Measurements from ENCODE around the gene GJA3.
A peak's percentile ranks its signal among the peaks of the same experiment; 100 is the strongest.

Gene GJA3

DNA sequence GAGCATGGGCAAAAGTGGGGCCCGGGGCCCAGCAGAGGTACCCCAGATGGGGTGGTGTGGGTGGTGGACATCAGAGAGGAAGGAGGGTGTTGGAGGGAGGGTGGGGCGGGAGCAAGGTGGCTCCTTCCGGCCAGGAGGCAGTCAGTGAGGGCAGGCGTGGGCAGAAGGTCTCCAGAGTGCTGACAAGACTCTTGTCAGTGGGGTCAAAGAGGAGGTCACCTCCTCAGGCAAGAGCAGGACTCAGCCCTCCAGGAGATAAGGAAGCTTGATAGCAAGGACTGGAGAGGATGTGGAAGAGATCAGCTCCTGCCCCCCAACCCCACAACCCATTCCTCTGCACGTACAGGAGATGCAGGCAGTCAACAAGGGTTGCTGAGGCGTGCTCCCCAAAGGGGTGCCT, 9.8 kb downstream of the GJA3 start:
- DNase-seq (ENCODE audit: low read depth in 2 of 2): no peak

DNA sequence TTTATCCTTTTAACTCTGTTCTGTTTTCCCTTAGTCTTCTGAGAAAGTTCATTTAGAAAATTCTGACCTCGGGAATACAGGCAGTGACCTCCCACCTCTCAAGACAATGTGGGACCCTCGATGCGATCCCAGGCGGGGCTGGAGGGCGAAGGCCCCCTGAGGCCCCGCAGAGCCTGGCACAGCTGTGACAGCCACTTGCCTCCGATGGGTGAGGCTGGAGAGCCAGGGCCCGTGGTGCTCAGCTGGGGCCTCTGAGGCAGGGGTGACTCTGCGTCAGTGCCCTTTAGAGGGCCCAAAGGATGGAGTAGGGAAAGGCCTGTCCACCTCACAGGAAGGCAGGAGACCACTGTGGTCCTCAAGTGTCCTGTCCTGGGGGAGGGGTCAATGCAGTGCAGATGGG, 10.3 kb downstream of the GJA3 start:
- no peak for DNase-seq (ENCODE audit: low read depth in 2 of 2)

DNA sequence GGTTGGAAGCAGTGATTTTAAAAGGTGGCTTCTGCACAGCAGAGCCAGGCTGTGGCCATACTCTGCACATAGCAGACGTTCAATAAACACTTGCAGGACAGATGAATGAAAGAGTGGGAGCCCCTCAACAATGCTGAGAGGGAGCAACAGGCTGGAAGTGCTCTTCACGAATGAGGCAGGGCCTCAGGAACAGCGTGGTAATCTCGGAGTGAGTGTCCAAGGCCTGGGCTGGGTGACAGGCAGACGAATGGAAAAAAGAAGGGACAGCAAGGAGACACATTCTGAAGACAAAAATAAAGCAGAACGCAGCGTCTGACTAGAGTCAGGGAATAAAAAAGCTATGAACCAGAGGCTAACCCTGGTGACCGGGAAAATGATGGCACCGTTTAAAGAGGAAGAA, 11.1 kb downstream of the GJA3 start:
- no peak for DNase-seq (ENCODE audit: low read depth in 2 of 2)

DNA sequence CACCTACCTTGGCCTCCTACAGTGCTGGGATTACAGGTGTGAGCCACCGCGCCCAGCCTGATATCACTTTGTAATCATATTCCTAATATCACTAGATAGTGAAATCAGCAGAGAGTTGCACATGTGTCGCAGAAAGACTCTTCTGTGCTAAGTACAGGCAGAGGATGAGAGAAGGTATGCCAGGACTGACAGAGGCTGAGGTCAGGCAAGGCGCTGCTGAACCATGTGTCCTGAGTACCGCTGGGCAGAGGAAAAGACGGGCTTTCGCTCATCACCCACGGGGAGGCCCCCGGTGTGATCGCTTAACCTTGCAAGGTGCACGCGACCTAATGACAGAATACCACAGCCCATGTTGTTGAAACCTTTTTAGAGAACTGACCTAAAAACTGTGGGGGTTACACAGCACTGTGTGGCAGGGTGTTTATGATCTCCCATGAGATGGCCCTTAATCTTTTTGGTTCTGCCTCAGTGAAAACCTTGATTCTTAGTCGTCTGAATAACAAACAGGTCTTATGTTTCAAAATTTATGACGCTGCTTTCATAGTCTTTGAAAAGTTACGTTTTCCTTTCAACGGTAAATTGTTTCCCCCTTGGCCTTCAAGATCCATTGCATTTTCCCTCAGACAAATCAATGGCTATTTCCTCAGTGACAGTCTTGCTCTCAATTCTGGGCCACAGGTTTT, 12.2 kb downstream of the GJA3 start:
- no peak for DNase-seq (ENCODE audit: low read depth in 2 of 2)

DNA sequence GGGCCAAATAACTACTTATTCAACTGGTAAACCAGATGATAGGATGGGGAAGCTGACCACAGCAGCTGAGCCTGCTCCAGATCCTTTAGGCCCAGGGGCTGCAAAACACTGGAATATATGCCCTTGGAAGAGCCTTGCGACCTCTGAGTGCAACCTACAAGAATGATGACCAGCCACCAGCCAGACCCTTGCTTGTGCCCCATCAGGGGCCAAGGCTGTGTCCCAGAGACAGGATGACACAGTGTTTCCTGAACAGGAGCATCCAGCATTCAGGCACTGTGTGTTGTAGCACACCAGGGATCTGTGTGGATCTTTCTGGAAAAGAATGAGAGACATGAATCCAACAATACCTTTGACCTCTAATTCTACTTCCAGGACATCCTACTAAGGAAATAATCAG, 14.5 kb downstream of the GJA3 start:
- no peak for DNase-seq (ENCODE audit: low read depth in 2 of 2)

DNA sequence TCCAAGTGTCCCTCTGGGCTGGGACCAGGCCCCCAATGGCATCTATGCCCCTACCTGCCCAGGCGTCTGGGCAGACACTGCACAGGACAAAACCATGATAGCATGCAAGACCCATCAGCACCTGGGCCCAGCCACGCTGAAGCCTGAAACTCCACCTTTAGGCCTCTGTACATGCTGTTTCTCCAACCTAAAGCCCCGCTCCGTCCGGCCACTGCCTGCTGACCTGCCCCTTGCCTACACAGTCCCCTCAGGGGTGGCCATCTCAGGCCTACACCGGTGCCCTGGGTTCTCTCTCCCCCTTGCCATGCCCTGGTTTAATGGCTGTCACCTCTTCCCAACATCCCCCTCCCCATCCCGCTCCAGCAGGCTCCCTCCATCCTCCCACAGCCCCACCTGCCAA, 15.3 kb downstream of the GJA3 start:
- DNase-seq (ENCODE audit: low read depth in 2 of 2): no peak

DNA sequence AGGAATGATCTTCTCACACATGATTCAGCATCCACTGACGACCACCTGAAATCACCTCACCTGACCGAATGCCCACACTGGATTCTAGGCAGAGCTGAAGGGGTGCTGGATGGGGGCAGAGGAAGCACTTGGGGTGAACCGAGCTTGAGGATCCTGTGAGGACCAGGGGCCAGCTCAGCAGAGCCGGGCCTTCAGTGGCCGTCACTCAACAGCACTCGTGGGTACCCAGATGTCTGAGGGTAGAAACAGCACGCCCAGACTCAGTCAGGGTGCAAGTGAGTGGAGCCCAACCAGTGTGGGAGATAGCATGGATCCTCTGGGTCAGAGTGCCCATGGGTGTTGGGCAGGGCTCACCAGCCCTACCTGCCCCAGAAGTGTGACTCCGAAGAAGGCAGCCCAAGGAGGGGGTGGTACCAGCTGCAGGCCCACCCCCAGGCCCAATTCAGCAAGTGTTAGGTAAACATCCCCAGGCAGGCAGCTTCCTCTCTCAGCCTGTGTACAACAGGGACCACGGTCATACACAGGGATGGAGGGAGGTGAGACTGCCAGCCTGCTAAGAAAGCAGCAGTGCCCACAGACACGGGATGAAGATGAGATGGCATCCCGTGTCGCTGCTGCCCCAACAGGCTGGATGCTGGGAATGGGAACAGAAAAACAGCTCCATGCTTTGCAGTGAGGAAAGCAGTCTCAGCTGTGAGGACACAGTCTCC, 16.6 kb downstream of the GJA3 start:
- DNase-seq (ENCODE audit: low read depth in 2 of 2): no peak

DNA sequence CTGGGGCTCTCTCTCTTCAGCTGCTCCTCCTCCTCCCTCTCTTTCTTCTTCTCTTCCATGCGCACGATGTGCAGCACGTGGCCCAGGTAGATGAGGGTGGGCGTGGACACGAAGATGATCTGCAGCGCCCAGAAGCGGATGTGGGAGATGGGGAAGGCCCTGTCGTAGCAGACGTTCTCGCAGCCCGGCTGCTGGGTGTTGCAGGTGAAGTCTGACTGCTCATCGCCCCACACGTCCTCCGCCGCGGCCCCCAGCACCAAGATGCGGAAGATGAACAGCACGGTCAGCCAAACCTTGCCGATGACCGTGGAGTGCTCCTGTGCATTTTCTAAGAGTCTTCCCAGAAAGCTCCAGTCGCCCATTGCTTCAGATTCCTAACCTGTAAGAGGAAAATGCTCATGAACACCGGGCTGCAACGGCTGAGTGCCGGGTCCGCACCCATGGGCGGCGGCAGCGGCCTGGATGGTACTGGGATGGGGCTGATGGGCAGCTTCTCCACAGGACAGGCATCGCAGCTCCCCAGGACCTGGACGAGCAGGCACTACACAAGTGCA, 17.8 kb downstream of the GJA3 start:
- no peak for DNase-seq (ENCODE audit: low read depth in 2 of 2)

DNA sequence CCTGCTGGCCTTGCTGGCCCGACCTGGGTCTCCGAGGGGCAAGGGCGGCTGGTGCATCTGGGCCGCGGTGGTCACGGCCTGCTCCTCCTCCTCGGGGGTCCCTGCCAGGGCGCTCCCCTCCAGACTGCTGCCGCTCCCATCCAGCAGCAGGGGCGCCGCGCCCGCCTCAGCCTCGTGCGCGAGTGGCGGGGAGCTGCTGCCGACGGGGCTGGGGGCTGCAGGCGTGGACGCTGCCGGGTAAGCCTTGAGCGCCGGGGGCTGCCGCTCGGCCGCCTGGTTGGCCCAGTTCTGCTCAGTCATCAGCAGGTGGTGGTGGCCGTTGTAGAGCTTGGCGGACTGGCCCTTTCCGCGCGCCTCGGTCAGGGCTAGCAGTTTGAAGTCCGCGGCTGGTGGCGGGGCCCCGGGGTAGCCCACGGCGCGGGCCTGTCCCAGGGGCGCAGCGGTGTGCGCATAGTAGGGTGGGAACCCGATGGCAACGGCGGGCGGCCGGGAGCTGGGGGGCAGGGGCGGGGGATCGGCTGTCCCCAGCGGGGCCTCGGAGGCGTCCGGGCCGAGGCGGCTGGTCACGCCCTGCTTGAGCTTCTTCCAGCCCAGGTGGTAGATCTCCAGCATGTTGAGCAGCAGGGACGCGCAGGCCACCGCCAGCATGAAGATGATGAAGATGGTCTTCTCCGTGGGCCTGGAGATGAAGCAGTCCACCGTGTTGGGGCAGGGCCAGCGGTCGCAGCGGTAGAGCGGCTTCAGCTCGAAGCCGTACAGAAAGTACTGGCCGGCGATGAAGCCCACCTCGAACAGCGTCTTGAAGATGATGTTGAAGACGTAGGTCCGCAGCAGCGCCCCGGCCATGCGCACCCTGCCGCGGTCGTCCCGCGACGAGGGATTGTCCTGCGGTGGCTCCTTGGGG, 18.6 kb downstream of the GJA3 start:
- no peak for DNase-seq (ENCODE audit: low read depth in 2 of 2)

DNA sequence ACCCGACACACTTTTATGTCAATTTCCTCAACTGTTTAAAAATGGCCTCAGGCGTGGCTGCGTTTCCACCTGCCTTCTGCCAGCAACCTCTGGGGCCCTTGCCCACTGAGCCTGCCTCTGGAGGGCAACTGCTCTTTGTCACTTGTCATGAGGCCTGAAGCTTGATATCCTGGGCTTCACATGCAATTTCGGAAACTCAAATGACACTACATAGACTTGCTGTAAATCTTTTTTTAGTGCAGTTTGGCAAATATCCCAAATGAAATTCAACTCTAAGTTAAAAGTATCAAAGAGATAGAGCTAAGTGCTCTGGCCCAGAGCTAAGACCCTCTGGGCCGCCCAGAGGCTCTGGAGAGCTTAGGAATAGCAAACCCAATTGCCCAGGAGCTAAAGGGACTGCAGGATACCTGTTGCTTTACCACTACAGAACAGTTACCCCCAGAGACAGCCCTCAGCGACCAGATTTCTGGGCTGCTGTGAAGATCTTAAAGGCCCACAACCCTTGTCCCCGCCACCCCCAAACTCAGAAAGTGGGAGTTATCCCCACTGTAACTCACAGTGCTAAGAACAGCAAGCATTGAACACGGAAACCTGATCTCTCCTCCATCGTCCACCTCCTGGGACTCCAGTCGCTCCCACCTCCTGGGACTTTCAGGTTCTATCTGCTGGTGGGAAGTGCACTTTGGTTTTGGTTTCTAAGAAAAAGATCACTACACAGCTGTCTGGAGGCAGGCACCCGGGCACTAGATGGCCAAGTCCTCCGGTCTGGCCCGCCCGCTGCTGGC, 19.4 kb downstream of the GJA3 start:
- no peak for DNase-seq (ENCODE audit: low read depth in 2 of 2)

DNA sequence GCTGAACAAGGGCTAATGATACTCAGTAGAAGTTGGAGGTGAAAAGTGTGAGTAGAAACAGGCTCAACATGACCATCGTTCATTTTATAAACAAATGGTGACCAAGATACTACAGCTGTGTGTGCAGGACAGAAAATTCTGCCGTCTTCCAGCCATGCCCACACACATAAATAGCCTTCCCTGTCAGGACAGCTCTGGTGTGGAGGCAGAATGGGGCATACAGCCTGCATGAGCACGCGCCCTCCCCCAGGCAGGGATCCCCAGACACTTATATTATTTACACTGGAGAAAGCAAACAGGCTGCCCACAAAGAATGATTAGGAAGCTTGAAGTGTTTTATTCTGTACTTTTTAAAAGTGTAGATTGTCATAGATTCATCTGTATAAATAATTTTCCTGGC, 20.4 kb downstream of the GJA3 start:
- no peak for DNase-seq (ENCODE audit: low read depth in 2 of 2)

DNA sequence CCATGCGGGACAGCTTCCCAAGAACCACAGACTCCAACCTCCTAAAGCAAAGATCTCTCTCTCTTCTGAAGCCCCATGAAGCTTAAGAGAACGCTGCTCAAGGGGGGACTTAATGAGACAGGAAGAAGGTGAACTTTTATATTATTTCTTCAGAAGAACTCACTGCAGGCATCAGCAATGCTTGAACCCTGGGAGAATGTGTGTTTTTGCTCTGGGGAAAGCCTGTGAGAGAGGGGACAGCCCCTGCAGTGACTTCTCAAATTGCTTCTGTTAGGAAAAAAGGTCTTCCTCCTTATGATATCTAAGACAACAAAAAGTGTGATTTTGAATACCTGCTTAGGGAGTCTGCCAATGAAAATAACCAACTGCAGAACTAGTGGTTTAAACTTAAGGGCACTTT, 23.0 kb downstream of the GJA3 start:
- no peak for DNase-seq (ENCODE audit: low read depth in 2 of 2)

DNA sequence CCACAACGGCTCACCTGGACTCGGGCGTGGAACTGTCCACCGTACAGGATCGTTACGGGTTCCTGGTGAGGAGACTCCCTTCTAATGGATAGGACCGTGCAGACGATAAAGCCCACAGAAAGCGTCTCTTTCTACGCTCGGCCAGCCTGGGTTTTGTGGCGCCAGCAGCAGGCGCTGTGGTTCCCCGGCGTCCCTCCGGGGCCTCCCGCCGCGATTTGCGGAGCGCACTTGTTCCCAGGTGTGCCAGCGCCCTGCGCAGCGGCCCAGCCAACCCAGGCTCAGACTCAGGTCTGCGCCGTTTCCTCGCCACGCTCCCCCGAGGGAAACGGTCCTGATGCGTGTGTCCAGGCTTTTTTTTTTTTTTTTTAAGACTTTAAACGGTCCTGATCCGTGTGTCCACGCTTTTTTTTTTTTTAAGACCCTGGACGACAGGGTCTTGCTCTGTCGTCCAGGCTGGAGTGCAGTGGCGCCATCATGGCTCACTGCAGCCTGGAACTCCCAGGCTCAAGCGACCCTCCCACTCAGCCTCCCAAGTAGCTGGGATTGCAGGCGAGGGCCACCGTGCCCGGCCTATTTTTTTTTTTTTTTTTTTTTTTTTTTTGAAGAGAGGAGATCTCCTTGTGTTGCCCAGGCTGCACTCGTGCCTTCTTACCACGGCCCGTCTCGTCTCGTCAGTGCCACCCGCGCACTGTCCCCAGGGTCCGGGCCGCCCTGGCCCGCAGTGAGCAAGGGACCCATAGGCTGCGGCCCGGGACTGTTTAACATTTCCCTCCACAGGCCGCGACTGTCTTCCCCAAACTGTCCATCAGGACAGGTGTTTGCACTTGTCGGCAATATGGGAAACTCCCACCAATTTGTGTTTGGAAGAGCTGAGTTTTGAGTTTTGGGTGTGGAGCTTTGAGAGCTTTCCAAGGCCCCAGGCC, 23.8 kb downstream of the GJA3 start:
- DNase-seq (ENCODE audit: low read depth in 2 of 2): peak in 1 of 2 donors; percentile 36

DNA sequence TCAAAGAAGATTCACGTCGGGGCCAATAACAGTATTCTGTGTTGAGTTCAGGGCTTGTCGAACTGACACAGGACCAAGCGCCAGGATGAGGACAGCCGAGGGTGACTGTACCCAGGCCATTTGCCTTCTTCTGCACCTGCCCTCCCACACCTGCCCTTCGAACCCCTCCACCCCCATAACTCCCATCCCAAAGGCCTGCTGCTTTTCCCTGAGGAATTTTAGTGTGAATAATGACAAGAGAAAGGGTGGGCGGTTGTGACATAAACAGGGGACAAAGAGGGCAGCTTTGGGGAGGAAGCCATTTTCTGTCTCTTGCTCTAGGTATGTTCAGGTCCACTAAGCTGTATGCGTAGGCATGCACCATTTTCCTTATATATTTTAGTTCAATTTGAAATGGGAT, 26.1 kb downstream of the GJA3 start:
- no peak for DNase-seq (ENCODE audit: low read depth in 2 of 2)

DNA sequence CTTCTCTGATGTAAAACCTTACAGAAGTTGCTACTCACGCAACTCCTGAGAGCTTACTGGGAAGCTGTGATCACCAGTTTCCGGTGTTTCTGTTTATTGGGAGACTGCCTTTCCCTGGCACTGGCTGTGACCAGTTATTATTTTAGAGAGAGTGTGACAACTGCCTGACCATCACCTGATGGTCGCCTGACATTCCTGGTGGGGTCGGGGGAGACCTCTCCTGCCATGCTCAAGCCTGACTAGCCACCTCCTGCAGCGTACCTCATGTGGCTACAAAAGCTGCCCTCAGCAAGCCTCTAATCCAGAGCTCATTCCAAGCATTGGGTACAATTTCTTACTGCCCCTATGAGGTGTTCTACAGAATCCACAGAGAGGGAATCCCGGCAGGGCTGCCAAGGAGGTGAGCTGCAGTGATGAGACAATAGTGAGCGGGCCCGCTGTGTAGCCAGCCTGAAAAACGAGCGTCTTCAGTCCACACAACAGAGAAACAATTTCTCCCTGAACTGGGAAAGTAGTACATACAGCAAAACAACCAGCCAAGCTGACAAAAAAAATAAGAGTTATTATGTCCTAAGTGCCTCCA, 28.7 kb downstream of the GJA3 start:
- no peak for DNase-seq (ENCODE audit: low read depth in 2 of 2)

DNA sequence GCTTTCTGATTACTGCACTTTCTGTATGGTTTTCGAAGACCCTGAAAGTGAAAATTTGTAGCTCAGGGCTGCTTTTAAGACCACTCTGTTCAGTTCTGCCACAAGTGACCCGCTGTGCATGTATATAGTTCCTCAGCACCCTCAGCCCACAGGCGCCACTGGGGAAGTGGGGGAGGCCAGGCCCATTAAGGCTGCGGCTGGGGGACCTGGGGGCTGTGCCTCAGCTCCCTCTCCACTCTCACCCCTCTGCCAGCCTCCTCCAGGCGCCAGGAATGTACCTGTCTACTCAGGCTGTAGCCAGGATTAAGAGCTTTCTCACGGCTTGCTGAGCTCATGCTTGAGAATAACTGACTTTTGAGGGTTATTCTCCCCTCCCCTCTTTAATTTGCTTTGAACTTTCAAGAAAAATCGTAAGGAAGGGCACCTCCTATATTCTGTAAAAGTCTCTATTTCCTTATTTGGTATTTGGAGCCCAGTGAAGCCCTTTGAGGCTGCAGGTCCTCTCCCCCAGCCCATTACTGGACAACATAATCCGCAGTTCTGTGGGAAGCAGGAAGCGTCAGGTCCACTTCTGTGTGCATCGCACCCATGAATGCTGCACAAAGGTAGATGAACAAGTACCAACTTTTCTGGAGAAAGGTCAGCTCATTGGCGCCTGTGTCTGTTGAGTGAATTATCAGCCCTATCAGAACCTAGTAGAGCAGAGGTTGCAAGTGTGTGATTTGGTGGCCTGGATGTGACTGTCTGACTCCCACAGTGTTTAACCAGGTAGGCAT, 29.6 kb downstream of the GJA3 start:
- DNase-seq (ENCODE audit: low read depth in 2 of 2): no peak

DNA sequence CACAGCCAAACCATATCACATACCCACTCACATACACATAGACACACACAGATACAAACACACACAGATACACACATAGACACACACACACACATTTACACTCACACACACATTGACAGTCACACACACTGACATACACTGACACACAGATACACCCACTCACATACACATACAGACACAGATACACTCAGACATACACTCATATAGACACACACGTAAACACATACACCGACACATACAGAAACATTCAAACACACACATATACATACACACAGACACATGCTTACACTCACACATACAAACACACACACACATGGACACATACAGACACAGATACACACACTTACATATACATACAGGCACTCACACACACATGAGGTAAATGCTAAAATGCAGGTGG, 30.2 kb downstream of the GJA3 start:
- no peak for DNase-seq (ENCODE audit: low read depth in 2 of 2)

DNA sequence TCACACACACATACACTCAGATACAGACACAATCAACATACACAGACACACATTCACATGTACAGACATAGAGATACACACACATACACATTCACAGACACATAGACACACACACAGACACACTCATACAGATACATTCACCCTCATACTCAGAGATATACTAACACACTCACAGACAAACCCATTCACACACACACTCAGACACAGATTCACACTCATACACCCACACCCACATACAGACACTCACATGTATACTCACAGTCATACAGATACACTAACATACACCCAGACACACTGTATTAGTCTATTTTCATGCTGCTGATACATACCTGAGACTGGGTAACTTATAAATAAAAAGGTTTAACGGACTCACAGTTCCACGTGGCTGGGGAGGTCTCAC, 30.8 kb downstream of the GJA3 start:
- DNase-seq (ENCODE audit: low read depth in 2 of 2): no peak

DNA sequence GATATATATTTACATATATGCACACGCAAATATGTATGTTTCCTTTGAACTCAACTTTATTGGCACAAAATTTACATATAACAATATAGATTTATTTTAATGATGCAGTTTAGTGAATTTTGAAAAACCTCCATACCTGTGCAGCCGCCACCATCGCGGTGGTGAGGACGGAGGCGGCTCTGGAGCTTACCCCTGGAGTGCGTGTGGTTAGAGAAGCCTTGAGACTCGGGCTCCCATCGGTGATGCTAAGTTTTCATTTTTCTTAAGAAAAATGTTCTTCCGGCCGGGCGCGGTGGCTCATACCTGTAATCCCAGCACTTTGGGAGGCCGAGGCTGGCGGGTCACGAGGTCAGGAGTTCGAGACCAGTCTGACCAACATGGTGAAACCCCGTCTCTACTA, 31.8 kb downstream of the GJA3 start:
- DNase-seq (ENCODE audit: low read depth in 2 of 2): no peak

Data from stimulated activated CD4-positive, alpha-beta T cell treated with anti-CD3 and anti-CD28 coated beads, Interleukin-15, amount 100 ng/mL, for 48 hours (primary cell).